Activated CD4-positive, alpha-beta T cell treated with anti-CD3 and anti-CD28 coated beads for 24 hours (primary cell): ENCODE results near the gene BPI.
"Not testable (repeated sequence)": the region's sequence is repeated elsewhere in the genome, so short reads cannot be mapped to it uniquely, and the experiment has no call there.

Source experiments
- DNase-seq, 2 donors: peaks; one replicate each; pipeline ENCODE4 v3.0.0-alpha.2; 2020; ENCODE audit warnings: low read depth in 2 of 2

The BPI gene

DNA sequence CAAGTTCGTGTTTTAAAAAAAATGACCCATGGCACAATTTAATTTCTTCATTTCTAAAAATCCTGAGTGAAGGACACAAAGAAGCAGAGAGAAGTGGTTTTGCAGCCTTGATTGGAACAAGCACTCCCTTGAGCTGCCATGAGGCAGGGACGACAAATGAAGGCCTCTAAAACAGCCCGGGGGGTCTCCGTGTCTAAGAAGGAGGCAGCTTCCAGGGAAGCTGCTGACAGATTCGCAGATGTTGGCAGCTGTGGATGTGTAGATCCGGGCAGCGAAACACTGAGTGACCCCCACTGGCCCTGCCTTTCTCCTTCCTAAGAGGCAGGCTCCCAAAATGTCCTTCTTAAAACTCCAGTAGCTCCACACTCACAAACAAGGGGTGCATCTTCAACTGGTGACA, 32.8 kb downstream of the BPI start:
- no peak for DNase-seq

DNA sequence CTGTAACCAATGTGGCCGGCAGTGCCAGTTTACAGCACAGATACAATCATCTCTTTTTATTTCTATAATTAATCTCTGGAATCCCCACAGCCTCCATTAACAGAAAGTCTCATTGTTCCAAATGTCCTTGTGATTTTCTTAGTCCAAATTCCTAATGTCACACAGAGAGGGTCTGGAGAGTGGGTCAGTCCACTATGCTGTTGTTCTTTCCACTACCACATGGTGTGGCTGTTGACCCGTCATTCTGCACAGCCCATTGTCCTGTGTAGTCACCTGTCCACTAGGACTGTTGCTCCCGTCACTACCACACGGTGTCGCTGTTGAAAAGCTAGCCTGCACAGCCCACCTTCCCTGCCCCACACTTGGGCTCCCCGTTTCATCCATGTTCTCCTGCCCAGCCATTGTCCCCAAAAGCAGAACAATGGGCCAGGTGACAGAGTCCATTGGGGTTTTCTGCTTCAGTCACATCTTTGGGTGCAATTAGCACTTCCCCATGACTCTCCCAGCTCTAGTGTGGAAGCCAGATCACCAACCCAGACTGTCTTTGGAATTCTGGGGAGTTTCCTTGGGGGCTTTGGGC, 33.7 kb downstream of the BPI start:
- DNase-seq = peak in 1 of 2 donors; percentile 13

DNA sequence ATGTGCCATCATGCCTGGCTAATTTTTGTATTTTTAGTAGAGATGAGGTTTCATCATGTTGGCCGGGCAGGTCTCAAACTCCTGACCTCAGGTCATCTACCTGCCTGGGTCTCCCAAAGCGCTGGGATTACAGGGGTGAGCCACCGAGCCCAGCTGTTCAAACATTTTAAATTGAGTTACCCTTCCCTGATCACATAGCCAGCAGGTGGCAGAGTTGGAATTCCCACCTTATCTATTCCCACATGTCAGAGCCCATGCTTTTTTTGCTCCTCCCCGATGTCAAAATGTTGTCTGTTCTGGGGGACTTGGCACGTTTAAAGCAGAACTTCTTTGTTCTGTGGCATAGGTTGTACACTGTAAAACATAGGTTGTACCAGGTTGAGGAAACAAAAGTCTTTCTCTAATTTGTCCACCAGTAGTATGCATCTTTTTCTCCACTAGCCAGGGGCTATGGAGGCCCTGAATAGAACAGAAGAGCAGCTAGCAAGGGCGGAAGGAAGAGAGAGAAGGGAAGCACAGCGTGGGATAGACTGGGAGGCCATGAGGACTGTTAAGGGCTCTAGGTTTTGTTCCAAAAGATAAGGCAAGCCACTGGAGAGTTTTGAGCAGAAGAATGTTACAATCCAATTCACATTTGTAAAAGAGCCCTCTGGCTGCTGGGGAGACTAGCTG, 35.0 kb downstream of the BPI start:
- DNase-seq = no peak

DNA sequence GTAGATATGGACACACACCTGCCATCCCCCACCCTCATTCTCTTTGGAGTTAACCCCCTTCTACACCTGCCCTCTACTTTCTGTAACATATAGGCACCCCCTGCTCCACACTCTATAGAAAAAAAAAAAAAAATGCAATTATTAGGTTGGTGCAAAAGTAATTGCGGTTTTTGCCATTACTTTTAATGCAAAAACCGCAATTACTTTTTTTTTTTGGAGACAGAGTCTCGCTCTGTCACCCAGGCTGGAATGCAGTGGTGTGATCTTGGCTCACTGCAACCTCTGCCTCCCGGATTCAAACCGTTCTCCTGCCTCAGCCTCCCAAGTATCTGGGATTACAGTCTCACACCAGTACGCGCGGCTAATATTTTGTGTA, 35.6 kb downstream of the BPI start:
- DNase-seq = not testable (repeated sequence)

DNA sequence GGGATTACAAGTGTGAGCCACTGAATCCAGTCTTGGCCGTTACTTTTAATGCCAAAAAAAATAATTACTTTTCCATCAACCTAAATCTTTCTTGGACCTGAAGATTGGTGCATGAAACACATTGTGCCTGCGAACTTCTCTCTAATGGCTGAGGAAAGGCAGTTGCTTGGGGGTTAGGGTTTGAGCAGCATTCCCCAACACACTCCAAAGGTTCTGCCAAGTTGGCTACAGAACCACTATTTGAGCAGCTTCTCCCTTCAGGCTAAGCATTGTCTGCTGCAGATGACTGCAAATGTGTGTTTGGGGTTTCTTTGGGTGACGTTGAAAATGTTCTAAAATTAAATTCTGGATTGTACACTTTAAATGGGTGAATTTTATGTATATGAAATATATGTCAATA, 36.0 kb downstream of the BPI start:
- no peak for DNase-seq

DNA sequence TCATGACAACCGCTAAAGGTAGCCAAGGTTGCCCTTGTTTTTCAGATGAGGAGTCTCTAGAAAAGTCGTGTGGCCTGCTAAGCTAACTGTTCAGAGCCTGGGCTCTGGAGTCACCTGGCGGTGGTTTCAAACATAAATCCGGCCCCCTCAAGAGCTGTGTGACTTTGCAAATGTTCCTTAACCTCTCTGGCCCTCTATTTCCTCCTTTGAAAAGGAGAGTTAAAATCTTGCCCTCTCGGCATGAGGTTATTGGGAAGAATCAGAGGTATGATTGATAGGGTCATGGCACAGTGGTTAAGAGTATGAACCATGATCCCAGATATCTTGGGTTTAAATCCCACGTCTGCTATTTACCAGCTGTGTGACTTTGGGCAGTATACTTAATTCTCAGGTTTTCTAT, 36.7 kb downstream of the BPI start:
- no peak for DNase-seq

DNA sequence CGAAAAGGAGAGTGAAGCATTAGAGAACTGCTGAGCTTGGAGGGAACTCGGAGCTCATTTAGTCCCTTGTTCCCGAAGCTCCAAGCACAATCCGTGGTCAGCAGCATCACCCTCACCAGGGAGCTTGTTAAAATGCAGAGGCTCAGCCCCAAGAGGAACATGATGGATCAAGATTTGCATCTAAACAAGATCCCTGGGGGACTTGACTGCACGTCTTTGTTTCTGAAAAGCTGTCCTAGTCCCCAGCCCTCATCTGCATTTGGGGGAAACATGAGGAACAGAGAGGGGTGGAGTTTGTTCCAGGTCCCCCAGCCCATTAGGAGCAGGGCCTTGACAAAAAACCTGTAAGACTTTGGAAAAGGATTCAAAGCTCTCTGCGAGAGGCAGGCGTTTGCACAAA, 38.3 kb downstream of the BPI start:
- no peak for DNase-seq

DNA sequence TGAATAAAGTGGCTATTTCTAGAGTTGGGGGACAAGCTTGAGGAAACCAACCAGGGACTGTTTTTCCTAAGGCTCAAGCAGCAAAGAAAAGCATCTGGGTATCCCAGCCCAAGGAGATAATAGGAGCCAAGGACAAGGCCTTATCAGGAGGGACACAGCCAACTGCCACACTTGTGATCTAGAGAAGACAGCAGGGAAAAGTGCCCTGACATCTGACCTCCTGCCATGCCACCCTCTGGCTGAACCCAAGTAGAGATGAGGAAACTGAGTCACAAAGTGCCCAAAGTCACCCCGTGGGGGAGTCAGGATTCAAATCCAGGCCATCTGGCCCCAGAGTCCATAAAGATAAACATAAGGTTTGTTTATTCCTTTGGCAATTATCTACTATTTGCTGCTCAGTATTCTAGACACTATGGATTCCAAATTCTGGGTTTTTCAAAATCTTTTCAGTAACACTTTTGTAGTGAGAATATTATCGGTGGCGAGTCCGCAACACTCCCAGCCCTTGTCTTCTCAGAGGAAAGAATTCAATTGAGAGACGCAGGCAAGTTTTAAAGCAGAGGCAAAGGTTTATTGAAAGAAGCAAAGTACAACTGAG, 38.9 kb downstream of the BPI start:
- no peak for DNase-seq

DNA sequence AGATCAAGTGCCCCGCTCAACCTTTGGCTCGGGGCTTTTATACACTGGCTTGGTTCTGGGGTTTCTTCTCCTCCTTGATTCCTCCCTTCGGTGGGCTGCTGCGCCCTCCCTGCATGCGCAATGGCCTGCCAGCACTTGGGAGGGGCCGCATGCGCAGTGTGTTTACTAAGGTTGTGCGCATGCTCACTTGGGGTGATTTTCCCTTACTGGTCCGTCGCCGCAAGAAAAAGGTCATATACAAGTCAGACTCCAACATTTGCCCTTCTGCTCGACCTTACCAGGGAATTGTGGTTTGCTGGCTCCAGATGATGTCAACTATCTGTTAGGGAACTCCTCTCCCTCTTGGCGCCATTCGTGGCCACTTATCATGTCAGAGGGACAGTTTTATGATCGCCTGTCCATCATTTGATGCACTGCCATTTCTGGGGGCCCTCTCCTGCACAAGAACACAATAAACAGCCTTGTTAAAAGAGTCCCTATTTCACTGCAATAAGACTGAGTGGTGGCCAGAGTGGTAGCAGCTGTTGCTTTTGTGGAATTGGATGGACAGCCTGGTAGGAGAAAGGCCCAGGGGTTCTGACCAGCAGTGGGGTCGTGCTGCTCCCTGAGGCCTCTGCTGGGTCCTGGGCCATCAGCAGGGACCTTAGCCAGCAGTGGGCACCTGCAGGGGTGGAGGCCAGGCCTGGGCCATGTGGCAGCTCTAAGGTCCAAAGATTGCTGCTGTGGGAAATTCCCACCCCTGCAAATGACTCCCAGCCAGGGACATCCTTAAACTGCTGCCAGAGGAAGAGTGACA, 39.6 kb downstream of the BPI start:
- no peak for DNase-seq

DNA sequence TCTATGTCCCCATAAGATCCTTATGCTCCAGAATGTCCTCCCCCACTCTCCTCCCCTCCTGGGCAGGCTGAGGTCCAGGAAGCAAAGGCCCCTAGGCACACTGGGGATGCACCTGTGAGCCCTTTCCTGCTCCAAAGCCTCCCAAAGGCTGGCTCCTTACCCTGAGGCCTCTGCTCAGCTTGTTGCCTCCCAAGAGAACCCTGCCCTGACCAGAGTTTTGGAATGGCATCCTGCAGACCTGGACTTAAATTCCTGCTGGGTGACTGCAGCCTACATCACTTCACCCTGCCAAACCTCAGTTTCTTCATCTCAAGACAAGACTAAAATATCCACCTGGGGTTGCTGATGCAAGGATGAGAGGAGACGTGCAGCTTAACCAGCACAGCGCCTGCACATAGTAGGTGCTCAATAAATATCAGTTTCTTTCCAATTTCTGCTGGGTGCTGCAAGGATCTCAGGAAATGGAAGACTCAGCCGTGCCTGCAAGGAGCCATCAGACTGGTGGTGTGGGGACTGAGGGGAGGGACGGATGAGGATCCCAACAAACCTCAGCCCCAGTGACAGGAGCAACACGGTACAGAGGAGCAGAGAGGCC, 40.2 kb downstream of the BPI start:
- no peak for DNase-seq

DNA sequence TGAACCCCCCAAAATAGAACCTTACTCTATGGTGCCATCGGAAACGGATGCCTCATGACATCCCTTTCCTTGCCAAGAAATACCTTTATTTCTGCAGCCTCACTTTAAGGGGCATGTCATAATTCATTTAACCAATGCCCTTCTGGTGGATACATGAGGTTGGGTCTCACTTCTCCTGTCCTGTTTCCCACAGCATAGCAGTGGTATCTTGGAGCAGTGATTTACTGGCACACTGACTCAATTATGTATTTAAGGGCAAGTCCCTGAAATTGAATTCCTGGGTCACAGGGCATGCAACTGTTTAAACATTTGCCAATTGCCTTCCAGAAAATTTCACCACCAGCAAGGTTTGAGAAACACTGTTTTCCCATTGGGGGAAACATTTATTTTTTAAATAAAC, 41.7 kb downstream of the BPI start:
- DNase-seq = no peak

DNA sequence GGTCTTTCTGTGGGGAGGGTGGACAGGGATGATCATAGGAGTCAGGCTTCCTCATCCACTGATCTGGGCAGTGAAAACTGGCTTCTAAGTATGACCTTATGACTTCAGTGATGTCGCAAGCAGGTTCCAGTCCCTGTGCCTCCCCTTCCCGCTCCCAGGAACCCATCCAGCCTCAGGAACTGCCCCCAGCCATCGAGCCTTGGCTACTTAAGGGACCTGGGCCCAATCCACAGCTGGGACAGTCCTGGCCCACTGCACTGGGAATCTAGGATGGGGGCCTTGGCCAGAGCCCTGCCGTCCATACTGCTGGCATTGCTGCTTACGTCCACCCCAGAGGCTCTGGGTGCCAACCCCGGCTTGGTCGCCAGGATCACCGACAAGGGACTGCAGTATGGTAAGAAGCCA, 42.3 kb downstream of the BPI start, which contains the start of gene LBP:
Gene LBP, plus strand, starts transcription at position 236 of the 405 bp plus-strand sequence. Its CDS starts 35 bp downstream, at position 271.
- DNase-seq = no peak

DNA sequence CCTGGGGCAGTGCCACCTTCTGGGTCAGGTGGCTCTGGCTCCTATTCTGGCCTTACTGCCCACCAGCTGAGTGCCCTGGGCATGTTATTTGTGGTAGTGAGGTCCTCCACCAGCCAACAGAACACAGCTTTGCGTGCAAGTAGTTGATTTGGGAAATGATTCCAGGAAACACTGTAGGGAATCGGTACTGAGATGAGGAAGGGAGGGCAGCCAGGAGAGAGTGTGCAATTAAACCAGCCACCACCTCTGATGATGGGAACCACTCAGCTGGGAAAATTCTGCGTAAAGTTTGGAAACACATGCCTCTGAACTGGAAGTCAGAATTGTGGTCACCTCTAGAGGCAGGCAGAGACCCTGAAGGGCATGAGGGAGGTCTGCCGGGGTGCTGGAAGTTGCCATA, 42.8 kb downstream of the BPI start:
- DNase-seq = no peak

DNA sequence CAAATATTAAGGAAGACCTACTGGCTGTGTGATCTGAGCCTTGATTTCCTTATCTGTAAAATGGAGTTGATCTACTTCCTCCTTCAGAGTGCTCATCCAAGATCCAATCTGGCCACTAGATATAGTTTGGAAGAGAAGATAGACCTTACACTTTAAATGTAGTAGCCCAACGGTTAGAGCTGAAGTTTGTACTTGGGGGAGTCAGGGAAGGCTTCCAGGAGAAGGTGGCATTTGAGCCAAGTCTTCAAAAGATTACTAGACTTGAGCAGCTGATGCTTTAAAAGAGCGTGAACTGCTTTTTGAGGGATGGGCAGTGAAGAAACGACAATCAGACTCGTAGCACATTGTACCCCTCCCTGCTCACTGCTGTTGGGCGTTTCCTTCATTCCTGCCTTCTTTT, 45.9 kb downstream of the BPI start:
- no peak for DNase-seq

DNA sequence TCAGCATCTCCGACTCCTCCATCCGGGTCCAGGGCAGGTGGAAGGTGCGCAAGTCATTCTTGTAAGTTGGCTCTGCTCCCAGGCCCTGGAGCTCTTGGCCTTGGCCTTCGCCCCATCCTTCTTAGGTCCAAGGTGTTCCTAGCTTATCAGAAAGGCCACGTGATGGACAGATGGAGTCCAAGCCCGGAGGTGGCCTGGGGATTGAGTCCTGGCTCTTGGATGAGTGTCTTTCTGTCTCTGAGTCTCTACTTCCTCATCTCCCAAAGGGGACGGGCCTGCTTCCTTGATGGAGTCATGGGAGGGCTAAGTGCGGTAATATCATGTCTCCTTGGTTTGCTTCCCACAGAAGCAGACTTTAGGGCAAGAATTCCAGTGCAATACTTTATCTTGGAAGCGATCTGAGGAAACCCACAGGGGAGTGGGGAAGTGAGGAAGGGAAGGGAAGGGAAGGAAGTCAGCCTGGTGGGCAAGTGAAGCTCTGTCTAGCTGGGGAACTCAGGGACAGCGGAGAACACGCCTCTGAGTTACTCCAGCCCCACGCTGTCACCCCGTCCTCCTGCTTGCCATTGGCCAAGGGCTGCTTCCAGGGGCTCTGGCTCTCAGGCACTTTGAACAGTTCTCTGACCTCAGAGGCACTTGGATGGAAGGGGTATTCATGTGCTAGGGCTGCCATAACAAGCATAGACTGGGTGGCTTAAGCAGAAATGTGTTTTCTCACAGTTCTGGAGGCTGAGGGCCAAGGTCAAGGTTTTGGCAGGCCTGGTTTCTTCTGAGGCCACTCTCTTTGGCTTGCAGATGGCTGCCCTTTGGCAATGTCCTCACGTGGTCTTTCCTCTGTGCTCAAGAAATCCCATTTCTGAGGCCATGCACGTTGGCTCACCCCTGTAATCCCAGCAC, 47.2 kb downstream of the BPI start:
- DNase-seq = no peak

DNA sequence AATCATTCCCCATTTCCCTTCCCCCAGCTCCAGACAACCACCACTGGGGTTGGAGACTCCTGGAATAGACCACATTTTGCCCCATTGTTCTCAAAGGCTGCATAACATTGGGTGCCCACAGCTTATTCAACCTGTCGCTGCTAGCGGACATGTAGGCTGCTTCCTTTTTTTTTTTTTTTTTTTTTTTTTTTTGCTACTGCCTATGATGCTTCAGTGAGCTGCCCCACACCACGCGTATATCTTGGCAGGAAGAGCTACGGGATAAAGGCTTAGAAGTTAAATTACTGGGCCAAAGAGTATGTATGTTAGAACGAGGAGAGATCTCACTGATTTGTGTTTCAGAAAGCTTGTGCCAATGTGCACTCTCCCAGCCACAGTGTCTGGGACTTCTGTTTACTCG, 49.4 kb downstream of the BPI start:
- no peak for DNase-seq

DNA sequence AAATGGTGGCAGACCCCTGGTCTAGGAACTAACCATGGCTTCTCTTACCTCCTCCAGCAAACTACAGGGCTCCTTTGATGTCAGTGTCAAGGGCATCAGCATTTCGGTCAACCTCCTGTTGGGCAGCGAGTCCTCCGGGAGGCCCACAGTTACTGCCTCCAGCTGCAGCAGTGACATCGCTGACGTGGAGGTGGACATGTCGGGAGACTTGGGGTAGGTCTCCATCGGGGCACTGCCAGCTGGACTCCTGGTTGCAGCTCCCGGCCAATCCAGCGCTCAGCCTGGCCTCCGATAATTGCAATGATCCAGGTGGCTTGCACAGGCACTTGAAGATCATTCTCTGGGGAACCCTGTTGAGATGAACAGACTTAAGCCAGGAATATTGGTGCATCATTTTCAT, 50.3 kb downstream of the BPI start:
- DNase-seq = no peak

DNA sequence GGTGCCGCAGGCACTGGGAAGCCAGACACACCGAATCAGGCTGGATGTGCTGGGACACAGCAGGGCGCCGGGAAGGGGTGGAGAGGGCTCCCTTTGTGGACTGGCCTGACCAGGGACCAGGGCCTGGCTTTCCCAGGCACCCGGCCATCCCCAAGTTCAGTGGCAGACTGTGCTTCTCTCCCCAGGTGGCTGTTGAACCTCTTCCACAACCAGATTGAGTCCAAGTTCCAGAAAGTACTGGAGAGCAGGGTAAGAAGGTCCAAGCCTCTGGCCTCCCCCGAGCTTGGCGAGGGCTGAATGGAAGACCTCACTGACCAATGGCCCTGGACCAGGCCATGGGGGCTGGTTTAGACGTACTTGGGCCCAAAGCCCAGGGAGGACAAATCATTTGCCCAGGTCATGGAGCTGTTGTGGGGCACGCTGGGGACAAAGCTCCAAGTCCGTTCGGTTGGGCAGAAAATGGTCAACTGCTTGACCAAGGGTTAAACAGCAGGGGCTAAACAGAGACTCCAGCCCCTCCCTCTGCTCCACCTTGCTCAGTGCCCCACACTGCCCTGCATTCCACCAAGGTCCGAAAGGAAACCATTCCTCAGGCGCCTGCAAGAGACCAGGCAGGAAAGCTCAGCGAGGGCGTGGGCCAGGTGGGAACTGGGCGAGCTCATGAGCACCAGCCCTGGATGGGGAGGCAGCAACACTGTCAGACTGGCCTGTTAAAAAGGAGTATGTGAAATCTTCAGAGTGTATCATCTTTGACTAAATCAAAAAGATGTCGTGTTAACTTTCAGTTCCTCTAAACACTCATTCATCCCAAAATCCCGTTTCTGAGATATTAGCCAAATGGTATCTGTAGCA, 51.4 kb downstream of the BPI start:
- no peak for DNase-seq

DNA sequence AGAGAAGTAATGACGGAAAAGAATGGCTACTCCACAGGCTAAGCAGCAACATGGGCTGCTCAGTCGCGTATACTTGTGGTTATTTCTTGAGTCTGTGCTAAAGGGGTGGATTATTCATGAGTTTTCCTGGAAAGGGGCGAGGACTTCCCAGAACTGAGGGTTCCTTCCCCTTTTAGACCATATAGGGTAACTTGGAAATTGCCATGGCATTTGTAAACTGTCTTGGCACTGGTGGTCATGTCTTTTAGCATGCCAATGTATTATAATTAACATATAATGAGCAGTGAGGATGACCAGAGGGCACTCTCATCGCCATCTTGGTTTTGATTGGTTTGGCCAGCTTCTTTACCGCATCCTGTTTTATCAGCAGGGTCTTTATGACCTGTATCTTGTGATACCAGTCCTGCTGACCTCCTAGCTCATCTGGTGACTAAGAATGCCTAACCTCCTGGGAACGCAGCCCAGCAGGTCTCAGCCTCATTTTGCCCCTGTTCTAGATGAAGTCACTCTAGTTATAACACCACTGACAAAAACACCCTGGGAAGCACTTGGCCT, 53.8 kb downstream of the BPI start:
- DNase-seq = no peak

DNA sequence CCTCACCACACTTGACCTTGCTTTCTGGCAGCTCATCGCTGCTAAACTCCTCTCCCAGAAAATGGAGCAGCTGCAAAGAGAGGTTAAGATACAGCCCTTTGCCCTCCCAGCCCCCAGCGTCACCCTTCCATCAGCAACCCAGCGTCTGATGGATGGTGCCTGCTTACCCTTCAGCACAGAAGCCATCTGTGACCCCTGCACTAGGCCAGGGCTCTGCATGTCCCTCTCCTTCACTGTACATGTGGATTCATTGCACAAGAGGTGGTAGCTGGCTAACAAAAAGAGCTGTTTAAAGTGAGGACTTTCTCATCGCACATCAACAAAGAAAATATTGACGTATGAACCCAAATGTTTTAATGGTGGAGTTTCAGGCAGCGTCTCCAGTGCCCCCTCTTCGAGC, 54.6 kb downstream of the BPI start:
- DNase-seq = no peak
